GM21381 (cell line): ENCODE results near the gene CNTD1.

Source experiments
- ATAC-seq: cut with Tn5 transposase; IDR thresholded peaks from one replicate; pipeline ENCODE4 v1.9.1; 2021; ENCODE audit warnings: mild to moderate bottlenecking, moderate library complexity; ENCODE audit not compliant: unreplicated experiment

The CNTD1 gene

DNA sequence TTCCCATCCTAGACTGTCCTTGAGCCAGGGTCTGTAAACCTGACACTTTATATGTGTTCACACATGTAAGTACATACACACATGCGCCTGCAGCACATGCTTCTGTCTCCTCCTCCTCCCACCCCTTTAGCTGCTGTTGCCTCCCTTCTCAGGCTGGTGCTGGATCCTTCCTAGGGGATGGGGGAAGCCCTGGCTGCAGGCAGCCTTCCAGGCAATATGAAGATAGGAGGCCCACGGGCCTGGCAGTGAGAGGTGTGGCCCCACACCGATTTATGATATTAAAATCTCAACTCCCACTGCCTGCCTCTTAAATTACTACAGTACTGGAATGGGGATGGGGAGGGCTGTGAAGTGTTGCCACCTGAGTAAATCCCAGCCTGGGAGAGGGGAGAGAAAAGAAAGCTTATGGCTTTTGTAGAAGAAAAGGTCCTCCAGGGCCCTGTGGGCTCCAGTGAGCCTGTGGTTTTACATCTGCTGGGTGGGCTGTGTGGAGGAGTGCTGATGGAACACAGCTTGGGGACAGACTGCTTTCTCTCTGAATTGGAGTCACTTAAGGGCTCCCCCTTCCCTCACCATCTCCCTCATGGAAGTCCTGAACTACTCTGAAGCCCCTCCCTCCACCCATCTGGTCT is 19.2 kb upstream of the CNTD1 start:
- no peak for ATAC-seq

DNA sequence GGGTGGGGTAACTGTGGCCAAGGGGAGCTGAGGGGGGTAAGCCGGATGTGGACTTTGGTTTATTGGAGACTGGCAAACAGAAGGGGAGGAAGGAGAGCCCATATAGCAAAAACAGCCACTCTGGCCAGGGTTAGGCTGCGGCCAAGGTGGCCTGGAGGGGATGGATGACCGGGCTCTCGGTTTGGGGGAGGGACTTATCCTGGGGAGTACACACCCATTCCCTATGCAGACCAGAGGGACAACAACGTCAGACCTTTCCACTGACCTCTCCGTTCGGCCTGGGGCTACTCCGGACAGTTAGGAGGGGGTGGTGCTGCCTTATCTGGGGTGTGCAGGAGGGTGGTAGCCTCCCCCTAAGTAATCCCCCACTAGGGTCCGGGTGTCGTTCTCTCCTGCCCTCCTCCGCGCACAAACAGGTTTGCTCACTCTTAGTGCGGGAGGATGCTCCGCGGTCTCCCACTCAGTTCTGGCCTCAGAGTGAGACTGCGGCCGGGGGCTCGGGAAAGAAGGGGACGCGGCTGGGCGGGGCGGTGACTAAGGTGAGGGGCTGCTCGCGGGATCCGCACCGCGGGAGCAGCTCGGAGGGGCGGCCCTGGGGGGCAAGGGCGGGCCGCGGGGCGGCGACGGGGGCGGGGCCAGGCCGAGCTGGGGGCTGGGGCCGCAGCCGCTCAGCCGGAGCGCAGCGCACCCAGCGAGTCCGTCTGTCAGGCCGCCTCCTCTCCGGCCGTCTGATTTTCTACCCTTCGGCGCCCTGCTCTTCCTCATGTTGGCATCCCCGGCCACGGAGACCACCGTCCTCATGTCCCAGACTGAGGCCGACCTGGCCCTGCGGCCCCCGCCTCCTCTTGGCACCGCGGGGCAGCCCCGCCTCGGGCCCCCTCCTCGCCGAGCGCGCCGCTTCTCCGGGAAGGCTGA is 18.5 kb upstream of the CNTD1 start, which contains the start of gene WNK4:
WNK4 (plus strand) TSS at position 675 of the 915 bp plus-strand sequence; CDS start at position 764, 89 bp downstream.
- ATAC-seq: no peak

GRCh38 chr17:42780851-42781638 is 17.6 kb upstream of the CNTD1 start:
- ATAC-seq: no peak

GRCh38 chr17:42781639-42782165 is 17.0 kb upstream of the CNTD1 start:
- ATAC-seq: no peak

- ATAC-seq: no peak
Measured at GRCh38 chr17:42782166-42783061, 16.2 kb upstream of the CNTD1 start.

- no peak for ATAC-seq
Measured at GRCh38 chr17:42783062-42783790, 15.4 kb upstream of the CNTD1 start.

- ATAC-seq: no peak
Measured at GRCh38 chr17:42783791-42784138, 14.9 kb upstream of the CNTD1 start.

- no peak for ATAC-seq
Measured at GRCh38 chr17:42784409-42784808, 14.3 kb upstream of the CNTD1 start.

- no peak for ATAC-seq
Measured at GRCh38 chr17:42784811-42785592, 13.7 kb upstream of the CNTD1 start.

GRCh38 chr17:42787266-42787665 is 11.4 kb upstream of the CNTD1 start:
- ATAC-seq: no peak

GRCh38 chr17:42791948-42792347 is 6.7 kb upstream of the CNTD1 start:
- ATAC-seq: no peak

GRCh38 chr17:42792545-42792944 is 6.1 kb upstream of the CNTD1 start:
- ATAC-seq: no peak

GRCh38 chr17:42795061-42795460 is 3.6 kb upstream of the CNTD1 start:
- no peak for ATAC-seq

- no peak for ATAC-seq
Measured at GRCh38 chr17:42795465-42795864, 3.2 kb upstream of the CNTD1 start.

- ATAC-seq: no peak
Measured at GRCh38 chr17:42796066-42796758, 2.4 kb upstream of the CNTD1 start.

DNA sequence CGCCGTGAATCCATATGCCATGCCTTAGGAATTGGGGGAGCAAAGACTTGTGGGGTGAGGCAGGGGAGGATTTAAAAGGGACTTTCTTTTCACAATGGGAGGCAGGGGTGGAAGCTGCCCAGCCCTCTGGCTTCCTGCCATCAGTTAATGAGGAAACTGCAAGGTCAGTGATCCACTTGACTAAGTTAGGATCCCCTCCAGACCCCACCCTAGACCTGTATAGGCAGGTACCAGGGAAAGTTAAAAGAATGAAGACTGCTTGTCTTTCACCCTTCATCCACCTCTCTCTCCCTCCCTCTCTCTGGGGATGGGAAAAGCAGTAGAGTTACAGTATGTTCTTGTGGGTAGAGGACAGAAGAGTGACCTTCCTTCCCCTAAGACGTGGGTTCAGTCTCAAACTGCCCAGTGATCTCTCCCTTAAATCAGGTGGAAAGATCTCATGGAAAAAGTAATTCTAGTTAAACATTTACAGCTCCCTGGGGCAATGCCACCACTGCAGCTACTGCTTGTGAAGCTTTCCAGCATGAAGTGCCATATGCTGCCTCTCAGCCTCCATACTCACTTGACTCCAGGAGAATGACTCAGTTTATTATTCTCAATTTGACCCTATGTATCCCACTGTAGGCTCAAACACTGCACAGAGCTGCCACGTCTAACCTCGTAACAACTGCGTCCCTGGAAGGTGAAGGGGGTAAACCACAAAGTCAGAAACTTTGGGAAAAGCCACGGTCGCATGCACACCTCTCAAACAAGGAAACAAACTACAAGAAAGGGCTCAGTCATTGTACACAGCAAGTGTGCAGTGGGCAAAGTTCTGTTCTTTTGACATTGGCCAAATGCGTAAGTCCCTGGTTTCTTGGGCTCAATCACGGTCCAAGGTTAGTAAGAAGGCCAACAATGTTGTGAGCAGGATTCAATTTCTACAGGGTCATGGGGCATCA is 1.3 kb upstream of the CNTD1 start:
- ATAC-seq: no peak

- ATAC-seq: no peak
Measured at GRCh38 chr17:42798011-42798382, 664 bp upstream of the CNTD1 start.
